ENCODE data around the gene GNAT3.

GRCh38 chr7:80413383-80413945, 98.4 kb downstream of the GNAT3 start:
- TF ChIP-seq GATA2 (IDR thresholded peaks at IDR 0.05; ENCODE audit: low read depth, low read length) (no peak), GATA3 (IDR thresholded peaks at IDR 0.05; ENCODE audit: low read depth, low read length) (no peak)
